HL-60 (cell line): ENCODE measurements around the gene CTIF.

ENCODE experiments used
- DNase-seq, 2 experiments: peaks; one replicate each; pipeline ENCODE4 v3.0.0-alpha.2; 2010 to 2020; ENCODE audit warnings: low read depth in 1 of 2, low spot score in 1 of 2
- H3K27ac ChIP-seq: fragments of 250-450 bp; sonication (Bioruptor Pico); replicated peaks from 2 replicates; pipeline ENCODE4 v1.5.1; 2020; ENCODE audit warnings: mild to moderate bottlenecking, moderate library complexity
- H3K27me3 ChIP-seq: fragments of 250-450 bp; sonication (Bioruptor Pico); 2 replicates; pipeline ENCODE4 v1.5.1; 2021; ENCODE audit warnings: mild to moderate bottlenecking, moderate library complexity; ENCODE audit not compliant: insufficient read depth, poor library complexity, severe bottlenecking
- H3K4me3 ChIP-seq: replicated peaks from 2 replicates; pipeline ENCODE4 v1.5.1; 2011; ENCODE audit warnings: mild to moderate bottlenecking, control low read depth, low read length; ENCODE audit not compliant: insufficient read depth
- GABPA ChIP-seq: IDR thresholded peaks from 2 replicates; pipeline ENCODE4 v1.6.1; 2012; ENCODE audit warnings: low read depth
- POLR2AphosphoS5 ChIP-seq: IDR thresholded peaks from 2 replicates; pipeline ENCODE4 v1.6.1; 2012; ENCODE audit warnings: low read depth
- SPI1 ChIP-seq: IDR thresholded peaks from 2 replicates; pipeline ENCODE4 v1.6.1; 2012; ENCODE audit warnings: low read depth, mild to moderate bottlenecking, borderline replicate concordance
- TF ChIP-seq, protein P1 (sequence below): IDR thresholded peaks from 2 replicates; pipeline ENCODE4 v1.6.1; 2012; ENCODE audit warnings: low read depth; ENCODE audit not compliant: insufficient replicate concordance
- TF ChIP-seq, protein P2 (sequence below): IDR thresholded peaks from one replicate; pipeline ENCODE4 v1.5.1; 2011; ENCODE audit warnings: low read length, control low read depth, inconsistent platforms; ENCODE audit not compliant: insufficient read depth

CTIF gene

GRCh38 chr18:48562075-48562474, 23.2 kb downstream of the CTIF start:
- Histone ChIP-seq H3K27ac (no peak overlapping the region), H3K4me3 (no peak overlapping the region), H3K27me3 (no peaks in the 10 kb centered on the region)
- no peak for DNase-seq
- no peak for TF ChIP-seq POLR2AphosphoS5
- TF ChIP-seq GABPA: no peak
- TF ChIP-seq, protein P1, sequence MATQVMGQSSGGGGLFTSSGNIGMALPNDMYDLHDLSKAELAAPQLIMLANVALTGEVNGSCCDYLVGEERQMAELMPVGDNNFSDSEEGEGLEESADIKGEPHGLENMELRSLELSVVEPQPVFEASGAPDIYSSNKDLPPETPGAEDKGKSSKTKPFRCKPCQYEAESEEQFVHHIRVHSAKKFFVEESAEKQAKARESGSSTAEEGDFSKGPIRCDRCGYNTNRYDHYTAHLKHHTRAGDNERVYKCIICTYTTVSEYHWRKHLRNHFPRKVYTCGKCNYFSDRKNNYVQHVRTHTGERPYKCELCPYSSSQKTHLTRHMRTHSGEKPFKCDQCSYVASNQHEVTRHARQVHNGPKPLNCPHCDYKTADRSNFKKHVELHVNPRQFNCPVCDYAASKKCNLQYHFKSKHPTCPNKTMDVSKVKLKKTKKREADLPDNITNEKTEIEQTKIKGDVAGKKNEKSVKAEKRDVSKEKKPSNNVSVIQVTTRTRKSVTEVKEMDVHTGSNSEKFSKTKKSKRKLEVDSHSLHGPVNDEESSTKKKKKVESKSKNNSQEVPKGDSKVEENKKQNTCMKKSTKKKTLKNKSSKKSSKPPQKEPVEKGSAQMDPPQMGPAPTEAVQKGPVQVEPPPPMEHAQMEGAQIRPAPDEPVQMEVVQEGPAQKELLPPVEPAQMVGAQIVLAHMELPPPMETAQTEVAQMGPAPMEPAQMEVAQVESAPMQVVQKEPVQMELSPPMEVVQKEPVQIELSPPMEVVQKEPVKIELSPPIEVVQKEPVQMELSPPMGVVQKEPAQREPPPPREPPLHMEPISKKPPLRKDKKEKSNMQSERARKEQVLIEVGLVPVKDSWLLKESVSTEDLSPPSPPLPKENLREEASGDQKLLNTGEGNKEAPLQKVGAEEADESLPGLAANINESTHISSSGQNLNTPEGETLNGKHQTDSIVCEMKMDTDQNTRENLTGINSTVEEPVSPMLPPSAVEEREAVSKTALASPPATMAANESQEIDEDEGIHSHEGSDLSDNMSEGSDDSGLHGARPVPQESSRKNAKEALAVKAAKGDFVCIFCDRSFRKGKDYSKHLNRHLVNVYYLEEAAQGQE: no peak
- TF ChIP-seq SPI1: no peak
- TF ChIP-seq, protein P2, sequence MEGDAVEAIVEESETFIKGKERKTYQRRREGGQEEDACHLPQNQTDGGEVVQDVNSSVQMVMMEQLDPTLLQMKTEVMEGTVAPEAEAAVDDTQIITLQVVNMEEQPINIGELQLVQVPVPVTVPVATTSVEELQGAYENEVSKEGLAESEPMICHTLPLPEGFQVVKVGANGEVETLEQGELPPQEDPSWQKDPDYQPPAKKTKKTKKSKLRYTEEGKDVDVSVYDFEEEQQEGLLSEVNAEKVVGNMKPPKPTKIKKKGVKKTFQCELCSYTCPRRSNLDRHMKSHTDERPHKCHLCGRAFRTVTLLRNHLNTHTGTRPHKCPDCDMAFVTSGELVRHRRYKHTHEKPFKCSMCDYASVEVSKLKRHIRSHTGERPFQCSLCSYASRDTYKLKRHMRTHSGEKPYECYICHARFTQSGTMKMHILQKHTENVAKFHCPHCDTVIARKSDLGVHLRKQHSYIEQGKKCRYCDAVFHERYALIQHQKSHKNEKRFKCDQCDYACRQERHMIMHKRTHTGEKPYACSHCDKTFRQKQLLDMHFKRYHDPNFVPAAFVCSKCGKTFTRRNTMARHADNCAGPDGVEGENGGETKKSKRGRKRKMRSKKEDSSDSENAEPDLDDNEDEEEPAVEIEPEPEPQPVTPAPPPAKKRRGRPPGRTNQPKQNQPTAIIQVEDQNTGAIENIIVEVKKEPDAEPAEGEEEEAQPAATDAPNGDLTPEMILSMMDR: no peak

DNA sequence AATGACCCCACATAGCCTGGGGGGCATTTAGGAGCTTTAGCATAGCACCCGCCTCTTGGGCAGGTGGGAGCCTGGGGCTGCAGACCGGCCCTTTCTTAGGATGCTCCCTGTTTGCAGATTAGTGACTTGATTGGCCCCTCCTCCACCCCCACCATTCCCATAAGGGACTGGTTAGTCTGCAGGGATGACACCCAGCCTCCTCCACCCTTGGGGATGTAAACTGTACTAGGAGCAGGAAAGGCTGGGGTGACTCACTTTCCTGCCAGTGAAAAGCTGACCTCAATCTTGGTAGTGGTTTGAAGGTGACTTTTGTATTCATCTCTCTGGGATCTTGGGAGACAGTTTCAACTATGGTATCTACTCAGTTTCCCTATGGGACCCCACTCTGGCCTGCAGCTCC, 24.2 kb downstream of the CTIF start:
- DNase-seq: no peak
- TF ChIP-seq, protein P2: no peak
- TF ChIP-seq SPI1 (no peak), GABPA (no peak), POLR2AphosphoS5 (no peak)
- TF ChIP-seq, protein P1: no peak
- H3K27me3 ChIP-seq: no peaks in the 10 kb centered on the region
- H3K4me3 ChIP-seq: no peak overlapping the region
- H3K27ac ChIP-seq: no peak overlapping the region

DNA sequence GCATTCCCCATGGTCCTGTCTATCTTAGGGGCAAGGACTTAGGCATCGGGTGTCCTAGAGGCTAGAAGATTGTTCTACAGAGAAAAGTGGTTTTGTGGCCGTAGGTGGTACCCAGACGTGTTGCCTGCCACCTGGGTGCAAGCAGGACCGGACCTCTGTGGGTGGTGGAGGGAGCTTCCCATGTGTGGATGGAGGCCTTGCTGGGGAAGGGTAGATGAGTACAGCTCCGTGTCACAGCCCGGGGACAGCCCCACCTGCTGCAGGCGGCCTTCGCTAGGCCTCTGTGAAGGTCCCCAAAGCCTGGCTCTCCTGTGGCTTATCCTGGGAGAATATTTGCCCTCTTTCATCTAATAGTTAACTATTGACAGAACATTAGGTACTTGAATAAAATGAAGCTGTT, 25.3 kb downstream of the CTIF start:
- TF ChIP-seq POLR2AphosphoS5: no peak
- TF ChIP-seq GABPA: no peak
- TF ChIP-seq, protein P2: no peak
- no peak for TF ChIP-seq SPI1
- TF ChIP-seq, protein P1: no peak
- no peak for DNase-seq
- H3K27ac ChIP-seq: no peak overlapping the region
- no peaks in the 10 kb centered on the region for H3K27me3 ChIP-seq
- no peak overlapping the region for H3K4me3 ChIP-seq
